Gastrocnemius medialis (tissue), 4 donors: ENCODE measurements around the gene SLFN11. TPM values are rescaled to one million over a fixed set of nuclear protein-coding genes. Genes with fewer than 3 reads are reported as not detected.
A peak's percentile ranks its signal among the peaks of the same experiment; 100 is the strongest.

ENCODE experiments used
- ATAC-seq, 2 donors: fragments of 150-250 bp; one replicate each; pipeline ENCODE4 v1.9.1; 2016
- DNase-seq, 2 donors: peaks; one replicate each; pipeline ENCODE4 v3.0.0-alpha.2; 2019
- H3K27ac ChIP-seq, 4 donors: fragments of 200-600 bp; sonication (generic); 1 replicate in 1 of 4; 2 replicates in 3 of 4; pipeline ENCODE4 v1.5.1; 2016 to 2018; ENCODE audit warnings: mild to moderate bottlenecking in 2 of 4, moderate library complexity in 1 of 4
- H3K27me3 ChIP-seq, 3 donors: fragments of 200-600 bp; sonication (generic) in 2 of 3; 1 replicate in 1 of 3; 2 replicates in 2 of 3; pipeline versions ENCODE4 v1.5.1 to v1.6.0; 2016 to 2019; ENCODE audit warnings: mild to moderate bottlenecking in 1 of 3, moderate library complexity in 1 of 3
- H3K36me3 ChIP-seq, 2 donors: fragments of 200-600 bp; sonication (generic) in 1 of 2; one replicate each; pipeline ENCODE4 v1.5.1; 2017 to 2018
- H3K4me1 ChIP-seq, 2 donors: fragments of 200-600 bp; sonication (generic) in 1 of 2; one replicate each; pipeline ENCODE4 v1.5.1; 2016 to 2017; ENCODE audit warnings: mild to moderate bottlenecking in 2 of 2
- H3K4me3 ChIP-seq, 4 donors: fragments of 200-600 bp; sonication (generic) in 3 of 4; 1 replicate in 1 of 4; 2 replicates in 3 of 4; pipeline ENCODE4 v1.5.1; 2016 to 2019; ENCODE audit warnings: mild to moderate bottlenecking in 2 of 4
- H3K9me3 ChIP-seq, 3 donors: fragments of 200-600 bp; sonication (generic) in 2 of 3; 1 replicate in 1 of 3; 2 replicates in 2 of 3; pipeline ENCODE4 v1.5.1; 2016 to 2019
- CTCF ChIP-seq, 5 experiments: fragments of 450-650 bp in 3 of 5; fragments of 200-600 bp in 2 of 5; sonication (generic) in 2 of 5; IDR thresholded peaks in 4 of 5; conservative IDR thresholded peaks in 1 of 5; 1 replicate in 4 of 5; 2 replicates in 1 of 5; pipeline ENCODE4 v1.5.1; 2016 to 2019; ENCODE audit warnings: antibody characterized with exemption in 5 of 5, mild to moderate bottlenecking in 3 of 5, moderate library complexity in 3 of 5
- POLR2A ChIP-seq, 2 donors: fragments of 450-650 bp; IDR thresholded peaks; one replicate each; pipeline ENCODE4 v1.6.1; 2017; ENCODE audit warnings: antibody characterized with exemption in 2 of 2, mild to moderate bottlenecking in 2 of 2, moderate library complexity in 2 of 2
- in situ Hi-C, 4 donors: fragments of 200-750 bp; cut with MboI; loops; one replicate each; pipeline versions ENCODE4 v1.15.0 to v1.8.0; 2017; ENCODE audit warnings: low sequenced_read_pairs in 4 of 4
- intact Hi-C: fragments of 100-400 bp; cut with DNase I; formaldehyde crosslinking; loops from one replicate; pipeline ENCODE4 v1.15.1; 2023; ENCODE audit warnings: low total_unique reads
- total RNA-seq, 4 donors: library from RNA; depleted of rRNA; stranded (reverse); fragments of >200 nt; gene quantifications; one replicate each; pipeline versions ENCODE4 v1.1.0 to v1.2.3, GENCODE V29; 2016

Gene SLFN11
- total RNA-seq, 4 donors from 2014 or later: 8.9 to 11.8 (median 10.0) TPM

GRCh38 chr17:35315971-35316370, 57.5 kb downstream of the SLFN11 start:
- H3K9me3 ChIP-seq: no peaks in the 10 kb centered on the region
- peaks cover 23 to 44% of the 10 kb centered on the region in 2 donors for H3K4me1 ChIP-seq
- TF ChIP-seq POLR2A (IDR thresholded peaks at IDR 0.05) (no peak), CTCF (IDR thresholded peaks at IDR 0.05 in 4 of 5, conservative IDR thresholded peaks at IDR 0.05 in 1 of 5) (no peak)
- peak overlapping the region; percentile 79 to 88 (median 85) for H3K27ac ChIP-seq
- ATAC-seq: no peak
- H3K36me3 ChIP-seq: no peaks in the 10 kb centered on the region
- in situ Hi-C loops (loop anchor here in 1 of 4 donors (10.0 kb wide), 1 partner anchor 429 kb away; no protein-coding TSS in a partner anchor), intact Hi-C loops (loop anchor here (2.0 kb wide), 2 partner anchors 31 to 73 kb away; partner anchors contain the start of gene SLFN5)
- peak overlapping the region in 1 of 4 donors; percentile 58 for H3K4me3 ChIP-seq
- no peak for DNase-seq
- no peaks in the 10 kb centered on the region for H3K27me3 ChIP-seq

- intact Hi-C loops (loop anchor here (2.0 kb wide), 2 partner anchors 32 to 72 kb away; partner anchors contain the start of gene SLFN5), in situ Hi-C loops (loop anchor here in 1 of 4 donors (10.0 kb wide), 1 partner anchor 430 kb away; no protein-coding TSS in a partner anchor)
- Histone ChIP-seq H3K36me3 (no peaks in the 10 kb centered on the region), H3K4me3 (peak overlapping the region in 2 of 4 donors; percentile 52 to 58), H3K4me1 (peaks cover 23 to 44% of the 10 kb centered on the region in 2 donors), H3K9me3 (no peaks in the 10 kb centered on the region), H3K27me3 (no peaks in the 10 kb centered on the region), H3K27ac (peak overlapping the region; percentile 79 to 88 (median 85))
- ATAC-seq (peak; percentile 78 to 90), DNase-seq (peak; percentile 58 to 67)
- TF ChIP-seq POLR2A (IDR thresholded peaks at IDR 0.05) (peak in 1 of 2 donors; percentile 39), CTCF (IDR thresholded peaks at IDR 0.05 in 4 of 5, conservative IDR thresholded peaks at IDR 0.05 in 1 of 5) (no peak)
Measured at GRCh38 chr17:35315283-35315682, 58.1 kb downstream of the SLFN11 start.

GRCh38 chr17:35314415-35315216, 58.8 kb downstream of the SLFN11 start:
- DNase-seq (no peak), ATAC-seq (peak in 1 of 2 donors; percentile 10)
- in situ Hi-C loops: loop anchor here (5.0 to 10.0 kb wide), 3 partner anchors 218 to 430 kb away; partner anchors contain the start of gene SLFN12L (in 2 of the 4)
- H3K27ac ChIP-seq: peak overlapping the region; percentile 79 to 88 (median 85)
- H3K4me1 ChIP-seq: peaks cover 23 to 44% of the 10 kb centered on the region in 2 donors
- peak overlapping the region; percentile 52 to 69 (median 56) for H3K4me3 ChIP-seq
- H3K27me3 ChIP-seq: no peaks in the 10 kb centered on the region
- intact Hi-C loops: loop anchor here (2.0 kb wide), 2 partner anchors 32 to 72 kb away; partner anchors contain the start of gene SLFN5
- H3K9me3 ChIP-seq: no peaks in the 10 kb centered on the region
- H3K36me3 ChIP-seq: no peaks in the 10 kb centered on the region
- TF ChIP-seq CTCF (IDR thresholded peaks at IDR 0.05 in 4 of 5, conservative IDR thresholded peaks at IDR 0.05 in 1 of 5) (no peak), POLR2A (IDR thresholded peaks at IDR 0.05) (no peak)

GRCh38 chr17:35313875-35314409, 59.5 kb downstream of the SLFN11 start:
- peak in 1 of 2 donors; percentile 28 for DNase-seq
- peak; percentile 8 to 11 for ATAC-seq
- H3K4me3 ChIP-seq: peak overlapping the region; percentile 52 to 69 (median 56)
- H3K27ac ChIP-seq: peak overlapping the region; percentile 79 to 88 (median 85)
- no peaks in the 10 kb centered on the region for H3K27me3 ChIP-seq
- H3K9me3 ChIP-seq: no peaks in the 10 kb centered on the region
- TF ChIP-seq CTCF (IDR thresholded peaks at IDR 0.05 in 4 of 5, conservative IDR thresholded peaks at IDR 0.05 in 1 of 5): no peak
- TF ChIP-seq POLR2A (IDR thresholded peaks at IDR 0.05): no peak
- intact Hi-C loops (loop anchor here (1.0 to 2.0 kb wide), 5 partner anchors 33 to 433 kb away; partner anchors contain the start of genes SLFN11 and SLFN5), in situ Hi-C loops (loop anchor here (5.0 to 10.0 kb wide), 3 partner anchors 218 to 431 kb away; partner anchors contain the start of gene SLFN12L (in 2 of the 4))
- H3K4me1 ChIP-seq: peaks cover 23 to 44% of the 10 kb centered on the region in 2 donors
- H3K36me3 ChIP-seq: no peaks in the 10 kb centered on the region
